Femur (tissue), 1 donor: ENCODE results near the gene TRIP6.
"Not testable (repeated sequence)": the region's sequence is repeated elsewhere in the genome, so short reads cannot be mapped to it uniquely, and the experiment has no call there.

ENCODE experiments used
- DNase-seq: peaks from one replicate; pipeline ENCODE4 v3.0.0-alpha.2; 2017

The TRIP6 gene

GRCh38 chr7:100891568-100892247 is 24.5 kb downstream of the TRIP6 start:
- no peak for DNase-seq

GRCh38 chr7:100892364-100893317 is 25.5 kb downstream of the TRIP6 start:
- DNase-seq = peak; percentile 29

- no peak for DNase-seq
These were observed 26.2 kb downstream of the TRIP6 start for GRCh38 chr7:100893318-100893895.

GRCh38 chr7:100893910-100894721 is 26.9 kb downstream of the TRIP6 start:
- DNase-seq = peak; percentile 48

GRCh38 chr7:100894860-100895700 is 27.9 kb downstream of the TRIP6 start:
- peak; percentile 77 for DNase-seq

GRCh38 chr7:100895701-100895955 is 28.4 kb downstream of the TRIP6 start, which contains the start of gene ACHE:
Gene ACHE, minus strand, starts transcription at chr7:100895888. Its CDS starts 1,656 bp downstream, at chr7:100894232.
- DNase-seq = no peak

GRCh38 chr7:100895956-100896731 is 29.0 kb downstream of the TRIP6 start:
- DNase-seq = peak; percentile 56

- peak; percentile 58 for DNase-seq
These were observed 29.8 kb downstream of the TRIP6 start for GRCh38 chr7:100896732-100897608.

- DNase-seq = no peak
These were observed 30.7 kb downstream of the TRIP6 start for GRCh38 chr7:100897772-100898454.

- DNase-seq = no peak
These were observed 32.2 kb downstream of the TRIP6 start for GRCh38 chr7:100899432-100899831.

- no peak for DNase-seq
These were observed 33.8 kb downstream of the TRIP6 start for GRCh38 chr7:100900978-100901377.

- no peak for DNase-seq
These were observed 34.7 kb downstream of the TRIP6 start for GRCh38 chr7:100901921-100902332.

- no peak for DNase-seq
These were observed 35.5 kb downstream of the TRIP6 start for GRCh38 chr7:100902638-100903037.

GRCh38 chr7:100908512-100908911 is 41.3 kb downstream of the TRIP6 start:
- DNase-seq = no peak

- DNase-seq = not testable (repeated sequence)
These were observed 43.3 kb downstream of the TRIP6 start for GRCh38 chr7:100910443-100910842.

- DNase-seq = no peak
These were observed 44.3 kb downstream of the TRIP6 start for GRCh38 chr7:100911484-100911883.

- DNase-seq = no peak
These were observed 47.2 kb downstream of the TRIP6 start for GRCh38 chr7:100914208-100914878.

GRCh38 chr7:100914879-100915447 is 47.8 kb downstream of the TRIP6 start:
- no peak for DNase-seq
